HL-60/S4 treated with retinoic acid at 250 ng/mL for 4 days and 3 days (cell line): ENCODE measurements around the gene SLC15A1.

Experiments
- in situ Hi-C: fragments of 300-500 bp; cut with MboI; formaldehyde crosslinking; loops from 2 replicates; pipeline ENCODE4 v1.7.0; 2022; ENCODE audit warnings: low sequenced_read_pairs

Gene SLC15A1

GRCh38 chr13:98707281-98707999, 45.0 kb downstream of the SLC15A1 start:
- in situ Hi-C loops, result no loop called here

- in situ Hi-C loops, result no loop called here
Measured at GRCh38 chr13:98706446-98707110, 45.9 kb downstream of the SLC15A1 start.

GRCh38 chr13:98697791-98698190, 54.7 kb downstream of the SLC15A1 start:
- in situ Hi-C loops, result no loop called here

DNA sequence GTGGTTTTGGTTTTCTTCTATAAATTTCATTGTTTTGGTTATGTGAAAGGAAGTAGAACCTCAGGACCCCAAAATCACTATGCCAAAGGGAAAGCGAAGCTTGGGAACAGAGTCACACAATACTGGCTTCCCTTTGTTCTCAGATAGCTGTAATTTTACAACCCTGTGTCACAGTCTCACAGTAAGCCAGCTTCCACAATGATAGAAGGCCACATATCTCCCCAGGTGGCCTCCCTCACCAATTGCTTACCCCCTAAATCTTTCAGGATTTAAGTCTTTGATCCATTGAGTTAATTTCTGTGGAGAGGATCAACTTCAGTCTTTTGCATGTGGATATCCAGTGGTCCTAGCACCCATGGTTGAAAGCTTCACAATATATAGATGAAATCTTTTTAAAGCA, 58.7 kb downstream of the SLC15A1 start:
- in situ Hi-C loops, result no loop called here

DNA sequence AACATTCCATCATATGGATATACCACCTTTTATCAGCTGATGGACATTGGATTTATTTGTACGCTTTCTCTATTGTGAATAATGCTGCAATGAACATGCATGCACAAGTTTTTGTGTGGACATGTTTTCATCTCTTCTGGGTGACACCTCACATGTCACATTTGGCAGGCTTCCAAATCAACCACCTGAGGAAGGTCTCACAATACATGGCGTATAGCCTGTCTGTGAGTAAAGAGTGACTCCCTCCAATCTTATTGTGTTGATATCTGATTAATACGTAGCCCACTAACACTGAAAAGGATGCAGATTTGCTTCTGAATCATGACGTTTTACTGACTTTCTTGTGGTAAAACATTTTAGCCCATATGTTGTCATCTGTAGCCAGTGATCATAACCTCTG, 61.1 kb downstream of the SLC15A1 start:
- in situ Hi-C loops, result no loop called here

DNA sequence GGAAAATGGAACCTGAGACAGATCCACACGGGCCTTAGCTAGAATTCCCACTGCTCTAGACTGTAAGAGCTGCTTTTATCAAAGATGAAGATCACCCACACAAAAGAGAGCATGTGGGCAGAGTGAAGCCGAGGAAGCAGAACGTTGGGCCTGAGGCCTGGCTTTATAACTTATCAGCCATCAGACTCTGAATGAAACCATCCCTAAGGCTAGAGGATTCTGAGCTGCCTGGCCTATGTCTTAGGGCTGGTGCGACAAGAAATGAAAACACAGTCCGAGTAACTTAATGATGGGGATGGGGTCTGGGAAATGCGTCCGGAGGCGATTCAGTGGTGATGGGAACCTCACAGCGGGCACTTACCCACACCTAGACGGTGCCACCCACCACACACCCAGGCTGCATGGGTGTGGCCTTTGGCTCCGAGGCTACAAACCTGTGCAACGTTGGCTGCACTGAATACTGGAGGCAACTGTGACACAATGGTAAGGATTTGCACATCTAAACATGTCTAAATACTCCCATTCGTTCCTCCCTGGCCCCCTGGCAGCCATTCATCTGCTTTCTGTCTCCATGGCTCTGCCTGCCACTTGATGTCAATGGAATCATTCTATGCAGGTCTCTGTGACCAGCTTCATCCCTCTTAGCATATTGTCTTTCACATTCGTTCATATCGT, 62.0 kb downstream of the SLC15A1 start:
- in situ Hi-C loops, result no loop called here

GRCh38 chr13:98689347-98689968, 63.0 kb downstream of the SLC15A1 start:
- in situ Hi-C loops, result no loop called here

DNA sequence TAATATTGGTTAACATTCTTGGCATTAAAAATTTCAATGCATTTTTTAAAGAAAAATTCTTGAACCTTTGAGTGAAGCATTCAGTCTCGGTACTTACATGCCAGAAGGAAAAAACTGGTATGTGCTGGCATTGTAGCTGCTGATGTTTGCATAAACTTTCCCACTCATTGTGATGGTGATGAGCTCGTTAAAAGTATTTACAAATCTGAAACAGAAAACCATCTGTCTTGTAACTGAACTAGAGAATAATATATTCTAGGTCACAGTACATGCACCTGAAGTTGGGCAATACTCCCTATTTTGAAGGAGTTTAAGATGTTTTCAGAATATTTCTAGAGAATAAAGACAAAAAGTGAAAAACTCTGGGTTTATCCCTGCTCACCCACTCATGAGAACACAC, 64.1 kb downstream of the SLC15A1 start:
- in situ Hi-C loops, result no loop called here

DNA sequence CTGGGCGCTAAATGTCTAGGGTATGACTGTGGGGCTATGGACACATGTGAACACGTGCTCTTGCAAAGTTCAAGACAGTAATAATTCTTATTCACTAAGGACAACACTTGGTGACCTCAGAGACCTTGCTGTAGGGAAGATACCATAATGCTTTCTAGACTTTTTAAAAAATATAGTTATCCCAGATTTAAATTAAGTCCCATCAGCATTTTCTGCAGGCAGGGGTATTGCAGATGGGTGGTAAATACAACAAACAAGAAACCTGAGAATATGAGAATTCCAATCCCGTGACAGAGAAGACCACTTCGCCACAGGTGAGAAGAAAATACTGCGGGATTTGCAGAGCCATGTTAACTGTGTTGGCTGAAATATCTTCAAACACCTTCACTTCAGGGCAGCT, 65.2 kb downstream of the SLC15A1 start:
- in situ Hi-C loops, result no loop called here

DNA sequence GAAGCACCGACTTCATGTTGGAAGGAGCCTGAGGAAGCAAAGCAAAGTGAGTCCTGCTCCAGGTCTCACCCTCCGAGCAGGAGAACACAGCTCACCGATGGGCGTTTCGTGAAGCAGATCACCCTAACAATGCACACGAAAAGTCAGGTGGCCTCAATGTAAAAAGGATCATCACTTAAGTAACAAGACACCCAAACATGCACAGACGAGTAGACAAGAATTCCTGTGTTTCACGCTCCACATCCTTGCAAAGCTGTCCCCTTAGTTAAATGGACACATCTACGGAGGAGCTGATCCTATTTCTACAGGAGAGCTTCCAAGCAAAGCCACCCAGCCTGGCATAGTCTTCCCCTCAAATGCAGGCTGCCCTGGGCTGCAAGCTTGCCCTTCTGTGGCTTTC, 66.2 kb downstream of the SLC15A1 start:
- in situ Hi-C loops, result no loop called here

GRCh38 chr13:98685146-98685545, 67.3 kb downstream of the SLC15A1 start:
- in situ Hi-C loops, result no loop called here

- in situ Hi-C loops, result no loop called here
Measured at GRCh38 chr13:98681049-98681448, 71.4 kb downstream of the SLC15A1 start.

- in situ Hi-C loops, result no loop called here
Measured at GRCh38 chr13:98678741-98679140, 73.7 kb downstream of the SLC15A1 start.

- in situ Hi-C loops, result no loop called here
Measured at GRCh38 chr13:98677398-98677797, 75.1 kb downstream of the SLC15A1 start.

GRCh38 chr13:98676239-98676638, 76.2 kb downstream of the SLC15A1 start:
- in situ Hi-C loops, result no loop called here

- in situ Hi-C loops, result no loop called here
Measured at GRCh38 chr13:98675837-98676236, 76.6 kb downstream of the SLC15A1 start.

- in situ Hi-C loops, result no loop called here
Measured at GRCh38 chr13:98675066-98675465, 77.4 kb downstream of the SLC15A1 start.

DNA sequence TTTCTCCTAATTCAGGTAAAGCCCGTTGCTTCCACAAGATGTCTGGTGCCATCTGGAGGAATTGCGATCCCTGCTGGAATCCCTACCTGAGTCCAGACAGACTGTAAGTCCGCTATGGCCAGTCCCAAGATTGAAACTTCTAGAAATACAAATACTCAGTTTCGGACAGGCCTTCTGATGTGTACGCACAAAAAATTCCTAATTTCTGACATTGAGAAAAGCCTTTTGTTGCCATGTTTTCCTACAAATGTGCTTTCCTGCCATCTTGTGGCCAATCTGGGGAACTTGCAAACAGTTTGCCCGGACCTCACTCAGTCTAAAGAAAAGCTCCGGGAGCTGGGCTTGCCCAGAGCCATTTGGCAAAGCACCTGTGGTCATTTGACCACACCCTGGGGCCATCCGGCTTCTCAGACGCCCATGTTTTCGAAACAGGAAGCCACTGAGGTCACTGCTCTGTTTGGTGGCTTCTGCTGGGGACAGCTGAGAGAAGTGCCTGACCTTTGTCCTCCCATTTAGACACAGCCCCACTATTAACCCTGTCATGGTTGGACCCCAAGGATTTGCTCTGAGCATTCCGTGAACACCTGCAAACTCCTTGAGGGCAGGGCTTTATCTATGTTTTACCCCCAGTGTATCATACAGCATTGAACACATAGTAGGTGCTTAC, 79.4 kb downstream of the SLC15A1 start:
- in situ Hi-C loops, result loop anchor here (25.0 kb wide), 1 partner anchor 811 kb away; no protein-coding TSS in a partner anchor

GRCh38 chr13:98668155-98668554, 84.3 kb downstream of the SLC15A1 start:
- in situ Hi-C loops, result loop anchor here (25.0 kb wide), 1 partner anchor 806 kb away; no protein-coding TSS in a partner anchor

GRCh38 chr13:98665638-98665995, 86.9 kb downstream of the SLC15A1 start:
- in situ Hi-C loops, result loop anchor here (25.0 kb wide), 1 partner anchor 803 kb away; no protein-coding TSS in a partner anchor
